Gastroesophageal sphincter (tissue), 3 donors: ENCODE data around the gene CYREN.

Experiments
- POLR2A ChIP-seq, 2 donors: fragments of 450-650 bp; IDR thresholded peaks; one replicate each; pipeline ENCODE4 v1.6.1; 2017; ENCODE audit warnings: antibody characterized with exemption in 2 of 2, mild to moderate bottlenecking in 2 of 2, moderate library complexity in 1 of 2
- TF ChIP-seq, protein P1 (sequence below), 4 experiments: fragments of 200-600 bp in 2 of 4; fragments of 450-650 bp in 2 of 4; sonication (generic) in 1 of 4; IDR thresholded peaks; one replicate each; pipeline ENCODE4 v1.5.1; 2017 to 2019; ENCODE audit warnings: antibody characterized with exemption in 4 of 4, mild to moderate bottlenecking in 2 of 4, moderate library complexity in 2 of 4

DNA sequence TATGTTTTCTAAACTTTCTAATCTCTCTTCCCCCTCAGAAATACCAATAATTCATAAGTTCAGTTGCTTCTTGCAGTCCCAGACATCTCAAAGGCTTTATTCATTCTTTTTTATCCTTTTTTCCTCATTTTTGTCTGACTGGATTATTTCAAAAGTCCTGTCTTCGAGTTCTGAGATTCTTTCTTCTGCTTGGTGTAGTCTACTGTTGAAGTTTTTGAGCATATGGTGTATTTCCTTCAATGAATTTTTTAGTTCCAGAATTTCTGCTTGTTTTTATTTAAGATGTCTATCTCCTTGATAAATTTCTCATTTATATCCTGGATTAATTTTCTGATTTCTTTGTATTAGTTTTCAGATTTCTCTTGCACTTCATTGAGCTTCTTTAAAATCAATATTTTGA is 14.2 kb downstream of the CYREN start:
- TF ChIP-seq POLR2A (IDR thresholded peaks at IDR 0.05), result no peak
- TF ChIP-seq, protein P1, sequence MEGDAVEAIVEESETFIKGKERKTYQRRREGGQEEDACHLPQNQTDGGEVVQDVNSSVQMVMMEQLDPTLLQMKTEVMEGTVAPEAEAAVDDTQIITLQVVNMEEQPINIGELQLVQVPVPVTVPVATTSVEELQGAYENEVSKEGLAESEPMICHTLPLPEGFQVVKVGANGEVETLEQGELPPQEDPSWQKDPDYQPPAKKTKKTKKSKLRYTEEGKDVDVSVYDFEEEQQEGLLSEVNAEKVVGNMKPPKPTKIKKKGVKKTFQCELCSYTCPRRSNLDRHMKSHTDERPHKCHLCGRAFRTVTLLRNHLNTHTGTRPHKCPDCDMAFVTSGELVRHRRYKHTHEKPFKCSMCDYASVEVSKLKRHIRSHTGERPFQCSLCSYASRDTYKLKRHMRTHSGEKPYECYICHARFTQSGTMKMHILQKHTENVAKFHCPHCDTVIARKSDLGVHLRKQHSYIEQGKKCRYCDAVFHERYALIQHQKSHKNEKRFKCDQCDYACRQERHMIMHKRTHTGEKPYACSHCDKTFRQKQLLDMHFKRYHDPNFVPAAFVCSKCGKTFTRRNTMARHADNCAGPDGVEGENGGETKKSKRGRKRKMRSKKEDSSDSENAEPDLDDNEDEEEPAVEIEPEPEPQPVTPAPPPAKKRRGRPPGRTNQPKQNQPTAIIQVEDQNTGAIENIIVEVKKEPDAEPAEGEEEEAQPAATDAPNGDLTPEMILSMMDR (IDR thresholded peaks at IDR 0.05), result no peak
